Non-pigmented ciliary epithelial cell (primary cell): ENCODE results near the gene TNRC6C.
"Not testable (repeated sequence)": the region's sequence is repeated elsewhere in the genome, so short reads cannot be mapped to it uniquely, and the experiment has no call there.

ENCODE experiments used
- DNase-seq: peaks from one replicate; pipeline ENCODE4 v3.0.0-alpha.2; 2010; ENCODE audit warnings: low read depth

Gene TNRC6C

DNA sequence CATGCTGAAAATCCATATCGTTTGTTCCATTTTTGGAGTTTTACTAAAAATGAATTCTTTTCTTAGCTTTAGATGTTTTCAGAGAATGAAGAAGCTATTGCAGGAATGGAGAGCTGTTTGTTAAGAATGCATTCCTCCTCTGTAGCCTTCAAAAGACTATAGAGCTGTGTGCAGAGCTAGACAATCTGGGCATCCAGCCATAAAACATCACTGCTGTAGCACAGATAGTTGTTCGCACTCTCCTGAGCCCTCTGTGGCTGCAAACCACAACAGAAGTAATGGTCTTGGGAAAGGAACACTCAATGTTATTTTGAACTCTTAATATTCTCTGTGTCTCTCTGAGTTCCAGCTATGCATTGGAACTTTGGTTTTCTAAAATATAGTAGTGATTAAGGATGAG, 4.9 kb downstream of the TNRC6C start:
- peak; percentile 78 for DNase-seq

- DNase-seq = no peak
These were observed 6.8 kb downstream of the TNRC6C start for GRCh38 chr17:77965352-77965751.

DNA sequence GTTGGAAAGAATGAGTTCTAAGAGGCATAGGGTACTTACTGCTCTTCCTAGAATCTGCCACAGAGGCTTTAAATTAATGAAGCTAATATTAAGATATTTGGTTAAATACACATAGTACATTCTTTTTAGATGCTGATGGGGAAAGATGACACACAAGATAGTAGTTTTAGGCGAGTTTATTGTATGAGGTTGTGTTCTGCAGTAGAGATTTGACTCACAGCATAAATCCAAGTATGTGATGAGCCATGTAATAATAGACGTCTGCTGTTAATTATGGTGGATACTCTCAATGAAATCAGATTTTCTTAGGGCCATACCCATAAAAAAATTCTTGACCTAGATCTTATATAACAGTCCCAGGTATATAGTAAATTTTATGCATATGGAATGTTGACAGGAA, 8.0 kb downstream of the TNRC6C start:
- DNase-seq = no peak

GRCh38 chr17:77968788-77969187, 10.3 kb downstream of the TNRC6C start:
- no peak for DNase-seq

DNA sequence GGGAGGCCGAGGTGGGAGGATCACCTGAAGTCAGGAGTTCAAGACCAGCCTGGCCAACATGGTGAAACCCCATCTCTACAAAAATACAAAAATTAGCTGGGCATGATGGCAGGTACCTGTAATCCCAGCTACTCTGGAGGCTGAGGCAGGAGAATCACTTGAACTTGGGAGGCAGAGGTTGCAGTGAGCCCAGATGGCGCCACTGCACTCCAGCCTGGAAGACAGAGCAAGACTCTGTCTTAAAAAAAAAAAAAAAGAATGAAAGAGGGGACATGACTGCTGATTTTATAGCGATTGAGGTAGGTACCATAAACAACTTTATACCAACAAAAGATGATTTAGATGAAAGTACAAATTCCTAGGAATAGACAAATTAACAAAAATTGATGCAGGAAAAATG, 13.8 kb downstream of the TNRC6C start:
- DNase-seq = not testable (repeated sequence)

DNA sequence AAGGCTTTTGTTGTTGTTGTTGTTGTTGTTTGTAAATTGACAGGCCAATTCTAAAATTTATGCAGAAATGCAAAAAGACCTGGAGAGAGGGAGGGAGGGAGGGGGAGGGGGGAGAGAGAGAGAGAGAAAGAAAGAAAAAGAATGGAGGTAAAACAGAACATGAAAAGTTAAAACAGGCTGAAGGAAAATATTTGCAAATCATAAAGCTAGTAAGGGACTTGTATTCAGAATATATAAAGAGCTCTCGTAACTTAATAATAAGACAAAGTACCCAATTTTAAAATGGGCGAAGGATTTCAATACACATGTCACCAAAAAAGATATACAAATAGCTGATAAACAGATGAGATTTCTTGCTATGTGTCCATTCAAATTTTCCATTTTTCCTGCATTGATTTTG, 15.4 kb downstream of the TNRC6C start:
- DNase-seq = no peak

GRCh38 chr17:77974396-77974795, 15.9 kb downstream of the TNRC6C start:
- DNase-seq = no peak

- DNase-seq = not testable (repeated sequence)
These were observed 23.9 kb downstream of the TNRC6C start for GRCh38 chr17:77982430-77982829.

- DNase-seq = no peak
These were observed 31.8 kb downstream of the TNRC6C start for GRCh38 chr17:77990301-77990700.

DNA sequence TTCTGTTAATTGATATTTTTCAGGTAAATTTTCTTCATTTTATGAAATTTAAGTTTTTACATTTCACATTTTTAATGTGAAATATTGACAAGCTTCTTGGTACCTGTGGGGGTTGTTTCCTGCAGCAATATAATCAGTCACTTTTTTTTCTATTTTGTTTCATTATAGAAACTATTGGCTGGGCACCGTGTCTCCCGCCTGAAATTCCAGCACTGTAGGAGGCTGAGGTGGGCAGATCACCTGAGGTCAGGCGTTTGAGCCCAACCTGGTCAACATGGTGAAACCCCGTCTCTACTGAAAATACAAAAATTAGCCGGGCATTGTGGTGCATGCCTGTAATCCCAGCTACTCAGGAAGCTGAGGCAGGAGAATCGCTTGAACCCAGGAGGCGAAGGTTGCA, 35.2 kb downstream of the TNRC6C start:
- DNase-seq = not testable (repeated sequence)

DNA sequence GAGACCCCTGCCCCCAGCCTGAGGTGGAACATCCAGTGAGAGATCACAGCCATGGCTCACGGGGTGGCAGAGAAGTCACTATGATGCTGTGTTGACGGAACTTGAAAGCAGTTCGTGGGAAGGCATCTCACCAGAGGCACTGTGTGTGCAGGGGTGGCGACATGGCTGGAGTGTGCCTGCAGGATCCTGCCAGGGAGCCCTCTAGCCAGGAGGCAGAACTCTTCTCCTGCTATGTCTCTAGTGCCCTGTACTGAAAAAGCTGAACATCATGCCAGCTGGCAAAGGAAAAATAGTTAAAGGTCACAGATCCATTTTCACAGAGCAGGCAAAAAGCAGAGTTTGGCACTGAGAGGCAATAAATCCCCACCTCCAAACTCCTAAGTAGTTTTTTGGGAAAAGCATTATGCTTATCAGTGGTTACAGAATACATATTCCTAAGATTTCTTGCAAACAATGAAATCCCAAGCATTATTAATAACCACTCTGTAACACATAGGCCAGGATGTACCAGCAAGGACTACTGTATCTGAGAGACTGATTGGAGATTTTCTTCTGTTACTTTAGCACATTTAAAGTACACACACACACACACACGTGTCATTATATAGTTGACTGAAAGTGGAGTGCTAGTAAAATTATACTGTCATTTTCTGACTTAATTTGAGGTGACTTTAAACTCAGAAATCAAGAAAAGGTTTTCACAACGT, 36.8 kb downstream of the TNRC6C start:
- no peak for DNase-seq

DNA sequence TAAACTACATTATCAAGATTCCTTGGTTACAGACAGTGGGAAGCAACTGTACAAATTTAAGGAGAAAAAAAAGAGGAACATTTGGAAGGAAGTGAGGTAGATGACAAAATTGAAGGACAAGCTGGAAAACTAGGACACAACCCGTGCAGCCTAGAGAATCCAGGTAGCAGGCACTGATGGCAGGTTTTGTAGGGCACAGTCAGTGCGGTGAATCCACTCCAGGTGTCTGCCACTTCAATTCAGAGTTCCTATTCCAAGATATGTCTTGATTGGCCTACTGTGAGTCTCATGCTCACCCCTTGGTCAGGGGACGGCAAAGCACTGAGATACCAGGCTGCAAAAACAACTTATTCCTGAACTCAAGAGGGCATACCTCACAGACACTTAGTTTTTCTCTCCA, 37.8 kb downstream of the TNRC6C start:
- DNase-seq = no peak

GRCh38 chr17:77999413-78000173, 41.1 kb downstream of the TNRC6C start:
- DNase-seq = no peak

DNA sequence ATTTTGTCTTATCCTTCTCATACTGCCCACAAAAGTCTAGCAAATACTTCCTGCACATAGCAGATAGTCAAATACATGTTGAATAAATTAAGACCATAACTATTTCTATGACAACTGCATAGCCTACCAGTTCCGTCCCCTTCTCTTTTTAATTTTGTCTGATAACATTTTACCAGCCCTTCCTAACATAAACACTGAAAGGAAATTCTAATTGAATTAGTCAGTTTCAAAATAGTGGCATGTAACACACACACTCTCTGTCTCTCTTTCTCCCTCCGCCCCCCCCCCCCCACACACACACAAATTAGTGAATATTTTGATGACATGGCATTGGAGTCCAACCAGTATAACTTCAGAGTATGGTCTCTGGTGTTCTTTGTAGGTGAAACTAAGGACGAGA, 41.8 kb downstream of the TNRC6C start:
- DNase-seq = peak; percentile 11

GRCh38 chr17:78001182-78001581, 42.7 kb downstream of the TNRC6C start:
- DNase-seq = no peak

- no peak for DNase-seq
These were observed 43.1 kb downstream of the TNRC6C start for GRCh38 chr17:78001612-78002011.

GRCh38 chr17:78002166-78002565, 43.7 kb downstream of the TNRC6C start:
- DNase-seq = no peak

DNA sequence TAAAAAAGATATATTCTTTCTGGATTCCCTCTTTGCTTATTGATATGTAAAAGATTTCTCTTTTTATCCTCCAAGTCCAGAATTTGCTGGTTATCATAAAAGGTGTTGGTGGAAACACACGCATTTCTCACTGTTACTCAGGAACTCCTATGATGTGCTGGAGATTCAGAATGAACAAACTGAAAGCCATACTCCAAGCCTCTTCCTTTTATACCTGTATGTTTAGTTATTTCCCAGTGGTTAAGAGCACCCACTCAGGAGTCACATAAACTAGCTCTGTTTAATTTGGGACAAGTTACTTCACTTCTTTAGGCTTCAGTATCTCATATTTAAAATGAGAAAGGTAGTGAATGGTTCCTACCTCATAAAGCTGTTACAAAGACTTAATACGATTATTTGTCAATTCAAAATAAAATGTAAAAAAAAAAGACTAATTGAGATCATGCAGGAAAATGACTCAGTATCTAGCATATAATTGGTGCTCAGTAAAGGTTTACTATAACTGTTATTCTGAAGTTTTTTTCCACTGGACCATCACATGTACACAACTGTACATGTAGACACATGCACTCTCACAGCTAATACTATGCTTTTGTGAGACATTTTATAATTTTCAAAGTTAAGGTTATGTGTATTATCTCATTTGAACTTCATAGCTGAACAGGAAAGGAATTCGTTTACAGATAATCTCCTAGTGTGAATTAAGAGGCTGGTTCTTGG, 47.1 kb downstream of the TNRC6C start:
- no peak for DNase-seq

- DNase-seq = no peak
These were observed 47.8 kb downstream of the TNRC6C start for GRCh38 chr17:78006338-78006737.

- no peak for DNase-seq
These were observed 49.1 kb downstream of the TNRC6C start for GRCh38 chr17:78007647-78008046.

- no peak for DNase-seq
These were observed 52.3 kb downstream of the TNRC6C start for GRCh38 chr17:78010759-78011158.

- DNase-seq = no peak
These were observed 53.9 kb downstream of the TNRC6C start for GRCh38 chr17:78012428-78012827.
